GM23338 (cell line): ENCODE measurements around the gene WNT5A. TPM values are rescaled to one million over a fixed set of nuclear protein-coding genes. Genes with fewer than 3 reads are reported as not detected.

Source experiments
- ATAC-seq: fragments of 200-7000 bp; cut with Tn5 transposase; 3 replicates; pipeline ENCODE4 v1.9.1; 2020
- DNase-seq: peaks from one replicate; pipeline ENCODE4 v3.0.0-alpha.2; 2015; ENCODE audit warnings: low spot score
- H2AFZ ChIP-seq: fragments of 200-600 bp; sonication (generic); 2 replicates; pipeline ENCODE4 v1.8.0; 2016; ENCODE audit warnings: antibody characterized with exemption, mild to moderate bottlenecking, moderate library complexity
- H3F3A ChIP-seq: fragments of 200-600 bp; sonication (generic); replicated peaks from 2 replicates; pipeline ENCODE4 v1.8.0; 2017; ENCODE audit warnings: antibody characterized with exemption, mixed run types, low read depth
- H3K27ac ChIP-seq: fragments of 200-600 bp; sonication (generic); 2 replicates; pipeline ENCODE4 v1.6.1; 2016; ENCODE audit warnings: low read depth
- H3K27me3 ChIP-seq: fragments of 200-600 bp; sonication (generic); 2 replicates; pipeline ENCODE4 v1.8.0; 2016; ENCODE audit warnings: mild to moderate bottlenecking, mixed run types, moderate library complexity; ENCODE audit not compliant: insufficient read depth
- H3K36me3 ChIP-seq: fragments of 200-600 bp; sonication (generic); 2 replicates; pipeline ENCODE4 v1.8.0; 2016; ENCODE audit warnings: mild to moderate bottlenecking; ENCODE audit not compliant: insufficient read depth
- H3K4me1 ChIP-seq: fragments of 200-600 bp; sonication (generic); 2 replicates; pipeline ENCODE4 v1.8.0; 2016; ENCODE audit warnings: mild to moderate bottlenecking, moderate library complexity; ENCODE audit not compliant: insufficient read depth
- H3K4me2 ChIP-seq: fragments of 200-600 bp; sonication (generic); 2 replicates; pipeline ENCODE4 v1.7.1; 2017; ENCODE audit warnings: mixed run types
- H3K4me3 ChIP-seq: fragments of 200-600 bp; sonication (generic); 2 replicates; pipeline ENCODE4 v1.6.1; 2016; ENCODE audit warnings: mixed run types
- H3K79me2 ChIP-seq: fragments of 200-600 bp; sonication (generic); replicated peaks from 2 replicates; pipeline ENCODE4 v1.8.0; 2017; ENCODE audit warnings: mild to moderate bottlenecking; ENCODE audit not compliant: insufficient read depth
- H3K9me2 ChIP-seq: fragments of 200-600 bp; sonication (generic); 2 replicates; pipeline ENCODE4 v1.8.0; 2017; ENCODE audit not compliant: insufficient read depth
- H4K20me1 ChIP-seq: fragments of 200-600 bp; sonication (generic); replicated peaks from 2 replicates; pipeline ENCODE4 v1.8.0; 2017; ENCODE audit warnings: mild to moderate bottlenecking; ENCODE audit not compliant: insufficient read depth
- H3K27ac Mint-ChIP-seq: 2 replicates; pipeline ENCODE4 v1.8.0; 2020; ENCODE audit warnings: inconsistent platforms, mild to moderate bottlenecking, moderate library complexity, mixed read lengths
- H3K27me3 Mint-ChIP-seq: 3 replicates; pipeline ENCODE4 v1.8.0; 2022; ENCODE audit warnings: low read depth, mild to moderate bottlenecking, moderate library complexity, mixed read lengths, inconsistent platforms; ENCODE audit not compliant: insufficient read depth, poor library complexity
- H3K36me3 Mint-ChIP-seq: 3 replicates; pipeline ENCODE4 v1.8.0; 2021; ENCODE audit warnings: low read depth, mild to moderate bottlenecking, inconsistent platforms, moderate library complexity, mixed read lengths
- H3K4me1 Mint-ChIP-seq: 3 replicates; pipeline ENCODE4 v1.8.0; 2020; ENCODE audit warnings: mild to moderate bottlenecking, inconsistent platforms, mixed read lengths
- H3K4me3 Mint-ChIP-seq: 3 replicates; pipeline ENCODE4 v1.8.0; 2021; ENCODE audit warnings: moderate library complexity, mild to moderate bottlenecking, inconsistent platforms, mixed read lengths
- H3K9me3 Mint-ChIP-seq: 3 replicates; pipeline ENCODE4 v1.8.0; 2020; ENCODE audit warnings: moderate library complexity, mild to moderate bottlenecking, inconsistent platforms, mixed read lengths
- CREB1 ChIP-seq: fragments of 250-450 bp; sonication (Bioruptor Pico); IDR thresholded peaks from 2 replicates; pipeline ENCODE4 v1.5.0; 2020; ENCODE audit warnings: low read depth, mild to moderate bottlenecking, moderate library complexity
- EZH2 ChIP-seq: fragments of 200-600 bp; sonication (generic); IDR thresholded peaks from one replicate; pipeline ENCODE4 v1.8.0; 2017; ENCODE audit warnings: antibody characterized with exemption, mild to moderate bottlenecking, low read depth; ENCODE audit not compliant: unreplicated experiment
- EZH2phosphoT487 ChIP-seq: fragments of 200-600 bp; sonication (generic); IDR thresholded peaks from one replicate; pipeline ENCODE4 v1.8.1; 2018; ENCODE audit warnings: antibody characterized with exemption; ENCODE audit not compliant: unreplicated experiment
- JUNB ChIP-seq: IDR thresholded peaks from one replicate; pipeline ENCODE4 v1.6.1; 2016; ENCODE audit warnings: antibody characterized with exemption; ENCODE audit not compliant: unreplicated experiment
- NANOG ChIP-seq: IDR thresholded peaks from 2 replicates; pipeline ENCODE4 v1.6.1; 2016; ENCODE audit warnings: antibody characterized with exemption, borderline replicate concordance
- POLR2AphosphoS5 ChIP-seq: IDR thresholded peaks from 2 replicates; pipeline ENCODE4 v1.6.1; 2016; ENCODE audit warnings: antibody characterized with exemption, low read depth
- STAT1 ChIP-seq: IDR thresholded peaks from one replicate; pipeline ENCODE4 v1.6.1; 2016; ENCODE audit warnings: antibody characterized with exemption; ENCODE audit not compliant: unreplicated experiment
- ZNF114 ChIP-seq: fragments of 250-450 bp; sonication (Bioruptor Pico); IDR thresholded peaks from 2 replicates; pipeline ENCODE4 v1.5.0; 2020; ENCODE audit warnings: mild to moderate bottlenecking, moderate library complexity
- ZNF331 ChIP-seq: fragments of 250-450 bp; sonication (Bioruptor Pico); IDR thresholded peaks from 2 replicates; pipeline ENCODE4 v1.5.0; 2020; ENCODE audit warnings: low read depth, mild to moderate bottlenecking, moderate library complexity
- polyA plus RNA-seq: library from polyadenylated mRNA; unstranded; fragments of >200 nt; fragmentation: Nextera tagmentation; extraction: Ambion mirVana; gene quantifications from 2 replicates; pipeline ENCODE4 v1.2.1, GENCODE V29; 2016
- total RNA-seq: library from RNA; depleted of rRNA; stranded (reverse); fragments of >200 nt; shearing (Covaris generic); gene quantifications from 2 replicates; pipeline ENCODE4 v1.2.3, GENCODE V29; 2014
- TF ChIP-seq, protein P1 (sequence below): IDR thresholded peaks from one replicate; pipeline ENCODE4 v1.6.1; 2018; ENCODE audit warnings: antibody characterized with exemption; ENCODE audit not compliant: unreplicated experiment
- TF ChIP-seq, protein P2 (sequence below), 2 experiments: fragments of 200-600 bp in 1 of 2; sonication (generic) in 1 of 2; conservative IDR thresholded peaks; 2 replicates each; pipeline versions ENCODE4 v1.5.1 to v1.6.1; 2016 to 2017; ENCODE audit warnings: antibody characterized with exemption in 2 of 2, low read depth in 2 of 2, mild to moderate bottlenecking in 2 of 2, moderate library complexity in 1 of 2
- TF ChIP-seq, protein P3 (sequence below): fragments of 250-450 bp; sonication (Bioruptor Pico); IDR thresholded peaks from 2 replicates; pipeline ENCODE4 v1.5.0; 2020; ENCODE audit warnings: mild to moderate bottlenecking, moderate library complexity

The WNT5A gene
- total and polyA plus RNA-seq, 2 experiments from 2014 or later = 0.53 to 4.0 TPM

DNA sequence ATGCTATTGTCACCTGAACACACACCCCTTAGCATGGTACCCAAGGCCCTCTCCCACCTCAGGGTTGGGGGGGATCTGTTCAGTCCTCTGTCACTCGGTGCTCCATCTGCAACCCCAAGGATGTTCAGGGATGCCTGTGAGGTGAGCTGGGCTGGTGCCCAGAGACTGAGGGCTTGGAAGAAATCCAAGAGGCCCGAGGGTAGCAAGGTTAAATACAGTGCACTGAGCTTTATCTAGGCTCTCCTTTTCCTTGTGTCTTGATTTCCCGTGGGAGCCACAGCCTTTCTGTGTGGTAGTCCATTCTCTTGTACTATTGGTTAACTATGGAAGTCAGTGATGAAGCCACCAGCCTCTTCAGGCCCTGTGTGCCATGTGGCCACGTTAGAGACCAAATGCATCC lies 18.7 kb upstream of the WNT5A start:
- Histone ChIP-seq H3K27ac (no peak overlapping the region), H3K79me2 (no peaks in the 10 kb centered on the region), H3K4me3 (no peak overlapping the region), H3K36me3 (no peaks in the 10 kb centered on the region), H3K9me2 (no peaks in the 10 kb centered on the region), H3K4me2 (no peak overlapping the region), H3K27me3 (no peaks in the 10 kb centered on the region), H2AFZ (no peak overlapping the region), H3K4me1 (no peaks in the 10 kb centered on the region), H4K20me1 (no peaks in the 10 kb centered on the region), H3F3A (no peaks in the 10 kb centered on the region)
- TF ChIP-seq, protein P1, sequence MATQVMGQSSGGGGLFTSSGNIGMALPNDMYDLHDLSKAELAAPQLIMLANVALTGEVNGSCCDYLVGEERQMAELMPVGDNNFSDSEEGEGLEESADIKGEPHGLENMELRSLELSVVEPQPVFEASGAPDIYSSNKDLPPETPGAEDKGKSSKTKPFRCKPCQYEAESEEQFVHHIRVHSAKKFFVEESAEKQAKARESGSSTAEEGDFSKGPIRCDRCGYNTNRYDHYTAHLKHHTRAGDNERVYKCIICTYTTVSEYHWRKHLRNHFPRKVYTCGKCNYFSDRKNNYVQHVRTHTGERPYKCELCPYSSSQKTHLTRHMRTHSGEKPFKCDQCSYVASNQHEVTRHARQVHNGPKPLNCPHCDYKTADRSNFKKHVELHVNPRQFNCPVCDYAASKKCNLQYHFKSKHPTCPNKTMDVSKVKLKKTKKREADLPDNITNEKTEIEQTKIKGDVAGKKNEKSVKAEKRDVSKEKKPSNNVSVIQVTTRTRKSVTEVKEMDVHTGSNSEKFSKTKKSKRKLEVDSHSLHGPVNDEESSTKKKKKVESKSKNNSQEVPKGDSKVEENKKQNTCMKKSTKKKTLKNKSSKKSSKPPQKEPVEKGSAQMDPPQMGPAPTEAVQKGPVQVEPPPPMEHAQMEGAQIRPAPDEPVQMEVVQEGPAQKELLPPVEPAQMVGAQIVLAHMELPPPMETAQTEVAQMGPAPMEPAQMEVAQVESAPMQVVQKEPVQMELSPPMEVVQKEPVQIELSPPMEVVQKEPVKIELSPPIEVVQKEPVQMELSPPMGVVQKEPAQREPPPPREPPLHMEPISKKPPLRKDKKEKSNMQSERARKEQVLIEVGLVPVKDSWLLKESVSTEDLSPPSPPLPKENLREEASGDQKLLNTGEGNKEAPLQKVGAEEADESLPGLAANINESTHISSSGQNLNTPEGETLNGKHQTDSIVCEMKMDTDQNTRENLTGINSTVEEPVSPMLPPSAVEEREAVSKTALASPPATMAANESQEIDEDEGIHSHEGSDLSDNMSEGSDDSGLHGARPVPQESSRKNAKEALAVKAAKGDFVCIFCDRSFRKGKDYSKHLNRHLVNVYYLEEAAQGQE = no peak
- TF ChIP-seq NANOG (no peak), CREB1 (no peak), JUNB (no peak), EZH2phosphoT487 (no peak), STAT1 (no peak), ZNF114 (CRISPR knock-in tag) (no peak), POLR2AphosphoS5 (no peak), EZH2 (no peak), ZNF331 (CRISPR knock-in tag) (no peak)
- TF ChIP-seq, protein P2, sequence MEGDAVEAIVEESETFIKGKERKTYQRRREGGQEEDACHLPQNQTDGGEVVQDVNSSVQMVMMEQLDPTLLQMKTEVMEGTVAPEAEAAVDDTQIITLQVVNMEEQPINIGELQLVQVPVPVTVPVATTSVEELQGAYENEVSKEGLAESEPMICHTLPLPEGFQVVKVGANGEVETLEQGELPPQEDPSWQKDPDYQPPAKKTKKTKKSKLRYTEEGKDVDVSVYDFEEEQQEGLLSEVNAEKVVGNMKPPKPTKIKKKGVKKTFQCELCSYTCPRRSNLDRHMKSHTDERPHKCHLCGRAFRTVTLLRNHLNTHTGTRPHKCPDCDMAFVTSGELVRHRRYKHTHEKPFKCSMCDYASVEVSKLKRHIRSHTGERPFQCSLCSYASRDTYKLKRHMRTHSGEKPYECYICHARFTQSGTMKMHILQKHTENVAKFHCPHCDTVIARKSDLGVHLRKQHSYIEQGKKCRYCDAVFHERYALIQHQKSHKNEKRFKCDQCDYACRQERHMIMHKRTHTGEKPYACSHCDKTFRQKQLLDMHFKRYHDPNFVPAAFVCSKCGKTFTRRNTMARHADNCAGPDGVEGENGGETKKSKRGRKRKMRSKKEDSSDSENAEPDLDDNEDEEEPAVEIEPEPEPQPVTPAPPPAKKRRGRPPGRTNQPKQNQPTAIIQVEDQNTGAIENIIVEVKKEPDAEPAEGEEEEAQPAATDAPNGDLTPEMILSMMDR (conservative IDR thresholded peaks at IDR 0.05; ENCODE audit: low read depth in 2 of 2) = no peak
- TF ChIP-seq, protein P3, sequence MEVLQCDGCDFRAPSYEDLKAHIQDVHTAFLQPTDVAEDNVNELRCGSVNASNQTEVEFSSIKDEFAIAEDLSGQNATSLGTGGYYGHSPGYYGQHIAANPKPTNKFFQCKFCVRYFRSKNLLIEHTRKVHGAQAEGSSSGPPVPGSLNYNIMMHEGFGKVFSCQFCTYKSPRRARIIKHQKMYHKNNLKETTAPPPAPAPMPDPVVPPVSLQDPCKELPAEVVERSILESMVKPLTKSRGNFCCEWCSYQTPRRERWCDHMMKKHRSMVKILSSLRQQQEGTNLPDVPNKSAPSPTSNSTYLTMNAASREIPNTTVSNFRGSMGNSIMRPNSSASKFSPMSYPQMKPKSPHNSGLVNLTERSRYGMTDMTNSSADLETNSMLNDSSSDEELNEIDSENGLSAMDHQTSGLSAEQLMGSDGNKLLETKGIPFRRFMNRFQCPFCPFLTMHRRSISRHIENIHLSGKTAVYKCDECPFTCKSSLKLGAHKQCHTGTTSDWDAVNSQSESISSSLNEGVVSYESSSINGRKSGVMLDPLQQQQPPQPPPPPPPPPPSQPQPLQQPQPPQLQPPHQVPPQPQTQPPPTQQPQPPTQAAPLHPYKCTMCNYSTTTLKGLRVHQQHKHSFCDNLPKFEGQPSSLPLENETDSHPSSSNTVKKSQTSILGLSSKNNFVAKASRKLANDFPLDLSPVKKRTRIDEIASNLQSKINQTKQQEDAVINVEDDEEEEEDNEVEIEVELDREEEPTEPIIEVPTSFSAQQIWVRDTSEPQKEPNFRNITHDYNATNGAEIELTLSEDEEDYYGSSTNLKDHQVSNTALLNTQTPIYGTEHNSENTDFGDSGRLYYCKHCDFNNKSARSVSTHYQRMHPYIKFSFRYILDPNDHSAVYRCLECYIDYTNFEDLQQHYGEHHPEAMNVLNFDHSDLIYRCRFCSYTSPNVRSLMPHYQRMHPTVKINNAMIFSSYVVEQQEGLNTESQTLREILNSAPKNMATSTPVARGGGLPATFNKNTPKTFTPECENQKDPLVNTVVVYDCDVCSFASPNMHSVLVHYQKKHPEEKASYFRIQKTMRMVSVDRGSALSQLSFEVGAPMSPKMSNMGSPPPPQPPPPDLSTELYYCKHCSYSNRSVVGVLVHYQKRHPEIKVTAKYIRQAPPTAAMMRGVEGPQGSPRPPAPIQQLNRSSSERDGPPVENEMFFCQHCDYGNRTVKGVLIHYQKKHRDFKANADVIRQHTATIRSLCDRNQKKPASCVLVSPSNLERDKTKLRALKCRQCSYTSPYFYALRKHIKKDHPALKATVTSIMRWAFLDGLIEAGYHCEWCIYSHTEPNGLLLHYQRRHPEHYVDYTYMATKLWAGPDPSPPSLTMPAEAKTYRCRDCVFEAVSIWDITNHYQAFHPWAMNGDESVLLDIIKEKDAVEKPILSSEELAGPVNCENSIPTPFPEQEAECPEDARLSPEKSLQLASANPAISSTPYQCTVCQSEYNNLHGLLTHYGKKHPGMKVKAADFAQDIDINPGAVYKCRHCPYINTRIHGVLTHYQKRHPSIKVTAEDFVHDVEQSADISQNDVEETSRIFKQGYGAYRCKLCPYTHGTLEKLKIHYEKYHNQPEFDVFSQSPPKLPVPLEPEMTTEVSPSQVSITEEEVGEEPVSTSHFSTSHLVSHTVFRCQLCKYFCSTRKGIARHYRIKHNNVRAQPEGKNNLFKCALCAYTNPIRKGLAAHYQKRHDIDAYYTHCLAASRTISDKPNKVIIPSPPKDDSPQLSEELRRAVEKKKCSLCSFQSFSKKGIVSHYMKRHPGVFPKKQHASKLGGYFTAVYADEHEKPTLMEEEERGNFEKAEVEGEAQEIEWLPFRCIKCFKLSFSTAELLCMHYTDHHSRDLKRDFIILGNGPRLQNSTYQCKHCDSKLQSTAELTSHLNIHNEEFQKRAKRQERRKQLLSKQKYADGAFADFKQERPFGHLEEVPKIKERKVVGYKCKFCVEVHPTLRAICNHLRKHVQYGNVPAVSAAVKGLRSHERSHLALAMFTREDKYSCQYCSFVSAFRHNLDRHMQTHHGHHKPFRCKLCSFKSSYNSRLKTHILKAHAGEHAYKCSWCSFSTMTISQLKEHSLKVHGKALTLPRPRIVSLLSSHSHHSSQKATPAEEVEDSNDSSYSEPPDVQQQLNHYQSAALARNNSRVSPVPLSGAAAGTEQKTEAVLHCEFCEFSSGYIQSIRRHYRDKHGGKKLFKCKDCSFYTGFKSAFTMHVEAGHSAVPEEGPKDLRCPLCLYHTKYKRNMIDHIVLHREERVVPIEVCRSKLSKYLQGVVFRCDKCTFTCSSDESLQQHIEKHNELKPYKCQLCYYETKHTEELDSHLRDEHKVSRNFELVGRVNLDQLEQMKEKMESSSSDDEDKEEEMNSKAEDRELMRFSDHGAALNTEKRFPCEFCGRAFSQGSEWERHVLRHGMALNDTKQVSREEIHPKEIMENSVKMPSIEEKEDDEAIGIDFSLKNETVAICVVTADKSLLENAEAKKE (CRISPR knock-in tag) = no peak
- no peak overlapping the region for H3K4me3 Mint-ChIP-seq
- peak overlapping the region; percentile 89; the same call in 1 of the 2 replicates for H3K27ac Mint-ChIP-seq
- peaks cover 6% of the 10 kb centered on the region; the same call in 2 of the 3 replicates for H3K4me1 Mint-ChIP-seq
- no peaks in the 10 kb centered on the region for H3K36me3 Mint-ChIP-seq
- ATAC-seq = no peak
- no peak for DNase-seq
- peaks cover 3% of the 10 kb centered on the region for H3K27me3 Mint-ChIP-seq
- H3K9me3 Mint-ChIP-seq = no peaks in the 10 kb centered on the region; the same call in 2 of the 3 replicates
